Posterior vena cava (tissue), 2 donors: ENCODE results near the gene BMAL1. TPM values are rescaled to one million over a fixed set of nuclear protein-coding genes. Genes with fewer than 3 reads are reported as not detected.
A peak's percentile ranks its signal among the peaks of the same experiment; 100 is the strongest.

Experiments
- DNase-seq: peaks from one replicate; pipeline ENCODE4 v3.0.0-alpha.2; 2020; ENCODE audit warnings: low spot score
- intact Hi-C, 2 donors: fragments of 100-400 bp; cut with DNase I; formaldehyde crosslinking; loops; one replicate each; pipeline versions ENCODE4 v1.14.1 to v1.14.2; 2022 to 2023
- total RNA-seq, 2 donors: library from RNA; stranded (reverse); fragmentation: NEBNext Ultra II Directional; extraction: Animal tissue kit (Norgen Biotek cat#: 25700); gene quantifications; one replicate each; pipeline ENCODE4 v1.2.1, GENCODE V29; 2021
- donor health status: DM: yes; HTN: yes; CAD: no.
- donor health status: DM: yes; HTN: yes; CAD: no.

BMAL1 gene
- total RNA-seq, 2 donors from 2014 or later = 17.6 to 28.4 TPM

DNA sequence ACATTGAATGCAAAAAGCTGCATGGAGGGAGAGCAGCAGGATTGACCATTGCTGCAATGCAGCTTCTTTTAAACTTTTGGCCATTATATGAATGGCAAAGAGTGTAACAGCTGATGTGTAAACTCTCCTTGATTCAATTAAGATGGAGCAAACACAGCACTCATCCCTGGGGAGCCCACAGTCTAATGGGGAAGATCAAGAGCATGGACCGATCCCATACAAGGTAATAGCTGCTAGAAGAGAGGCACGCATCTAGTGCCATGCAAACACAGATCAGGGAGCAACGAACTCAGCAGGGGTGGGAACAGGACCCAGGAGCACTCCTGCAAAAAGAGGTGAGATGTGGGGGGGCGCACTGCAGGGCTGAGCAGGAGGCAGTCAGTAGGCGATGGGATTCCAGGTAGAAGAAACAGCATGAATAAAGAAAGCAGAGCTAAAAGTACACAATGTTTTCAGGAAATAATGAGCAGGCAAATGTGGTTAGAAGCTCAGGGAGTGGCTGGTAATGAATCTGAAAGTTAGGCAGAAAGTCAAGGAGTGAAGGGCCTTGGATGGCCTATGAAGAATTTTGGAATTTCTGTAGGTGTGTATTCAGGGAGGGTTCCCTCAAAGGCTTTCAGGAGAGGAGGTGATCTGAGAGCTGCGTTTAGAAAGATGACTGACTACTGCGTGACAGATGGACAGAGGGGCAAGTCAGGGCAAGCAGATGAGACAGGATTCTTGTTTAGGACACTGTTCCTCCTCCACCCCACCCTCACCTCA is 17.2 kb upstream of the BMAL1 start:
- intact Hi-C loops = no loop called here
- no peak for DNase-seq

DNA sequence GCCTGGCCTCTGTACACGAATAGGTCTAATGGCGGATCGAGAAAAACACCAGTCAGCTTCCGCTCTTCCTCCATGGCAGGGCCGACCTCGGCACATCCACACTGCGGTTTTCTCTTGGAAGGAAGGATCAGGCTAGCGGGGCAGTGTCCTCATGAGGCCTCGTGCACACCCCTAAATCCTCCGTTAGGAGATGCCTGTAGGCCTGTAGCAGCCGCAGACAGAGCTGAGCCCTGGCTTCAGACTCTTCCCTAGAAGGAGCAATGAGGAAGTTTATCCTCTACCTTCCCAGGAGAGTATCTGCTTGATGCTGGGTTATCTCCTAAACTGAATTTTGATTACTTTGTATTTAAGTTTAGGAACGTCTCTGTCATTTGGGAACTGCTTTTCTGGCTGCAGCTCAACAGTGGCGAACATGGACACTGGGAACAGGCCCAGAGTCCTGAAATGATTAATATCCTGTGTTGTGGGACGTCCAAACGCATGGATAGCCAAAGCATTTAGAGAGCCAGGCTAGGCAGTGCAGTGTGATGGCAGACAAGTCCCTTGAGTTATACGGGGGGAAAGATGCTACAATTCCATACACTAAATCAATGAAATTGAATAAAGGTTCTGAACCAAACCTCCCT is 16.5 kb upstream of the BMAL1 start:
- intact Hi-C loops = no loop called here
- peak; percentile 85 for DNase-seq

DNA sequence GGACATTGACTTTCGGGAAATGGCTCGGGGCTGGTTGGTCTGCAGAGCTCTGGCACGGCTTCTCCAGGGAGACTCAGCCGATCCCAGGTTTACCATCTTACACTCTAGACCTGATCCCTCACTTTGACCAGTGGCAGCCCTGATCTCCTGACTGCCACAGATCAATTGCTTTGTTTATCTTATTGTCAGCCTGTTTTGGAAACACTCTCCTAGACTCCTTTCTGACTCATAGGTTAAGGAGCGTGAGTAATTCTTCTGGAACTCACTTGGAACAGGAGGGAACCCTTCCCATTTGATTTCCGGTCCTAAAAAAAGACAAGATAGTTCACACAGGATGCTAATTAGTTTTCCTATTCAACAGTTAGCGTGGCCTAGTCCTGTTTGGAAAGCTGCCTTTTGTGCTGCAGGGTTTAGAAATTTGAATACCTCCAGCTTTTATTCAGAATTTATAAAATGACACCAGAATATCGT is 16.0 kb upstream of the BMAL1 start:
- intact Hi-C loops = no loop called here
- no peak for DNase-seq

DNA sequence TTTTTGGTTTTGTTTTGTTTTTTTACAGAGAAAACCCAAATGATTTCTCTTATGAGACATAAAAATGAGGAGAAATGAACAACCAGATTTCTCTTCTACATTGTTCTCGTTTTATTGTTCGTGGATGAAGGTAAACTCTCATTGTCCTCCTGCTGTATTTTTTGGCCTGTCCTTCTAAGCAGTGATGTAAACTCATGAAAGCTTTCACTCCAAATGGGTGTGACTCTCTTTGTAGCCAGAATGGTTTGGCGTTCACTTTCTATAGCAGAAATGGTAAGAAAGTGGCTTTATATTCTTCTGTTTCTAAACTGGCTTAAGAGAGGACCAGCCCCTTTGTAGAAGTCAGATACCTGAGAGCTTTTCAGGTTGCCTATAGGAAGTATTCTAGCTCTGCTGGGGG is 15.5 kb upstream of the BMAL1 start:
- DNase-seq = no peak
- intact Hi-C loops = no loop called here

DNA sequence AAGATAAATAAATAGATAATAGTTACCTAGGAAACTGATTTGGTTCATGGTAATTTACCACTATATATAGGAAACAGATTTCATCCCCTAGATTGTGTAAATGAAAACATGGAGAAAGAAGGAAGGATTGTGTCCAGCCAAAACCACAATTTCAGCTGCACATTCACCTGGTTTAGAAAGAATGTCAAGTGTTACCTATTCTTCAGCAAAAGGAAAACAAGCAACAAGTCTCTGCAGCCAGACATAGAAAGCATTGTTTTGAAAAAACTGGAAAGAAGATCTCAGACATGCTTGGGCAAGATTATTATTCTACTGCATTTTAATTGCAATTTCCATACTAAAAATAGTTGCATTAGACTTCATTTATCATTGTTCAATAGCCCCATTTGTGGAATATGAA is 8.8 kb upstream of the BMAL1 start:
- no peak for DNase-seq
- intact Hi-C loops = no loop called here

DNA sequence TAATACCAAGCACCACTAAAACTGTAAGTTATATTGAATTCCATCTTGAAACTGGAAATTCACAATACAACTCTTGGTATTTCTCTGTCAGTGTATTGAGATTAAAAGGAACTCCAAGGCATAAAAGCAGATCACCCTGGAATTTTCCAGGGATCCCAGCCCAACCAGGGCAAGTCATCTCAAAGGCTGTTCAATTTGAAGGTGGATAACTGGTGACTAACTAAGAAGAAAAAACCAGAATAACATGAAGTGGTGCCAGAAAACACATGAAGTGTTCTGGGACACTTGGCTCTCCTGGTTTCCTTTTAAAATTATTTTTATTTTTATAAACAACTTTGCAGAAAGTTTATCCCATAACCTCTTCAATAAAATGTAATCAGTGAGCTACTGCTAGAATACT is 7.8 kb upstream of the BMAL1 start:
- no peak for DNase-seq
- intact Hi-C loops = loop anchor here in 1 of 2 donors (10.0 kb wide), 1 partner anchor 65 kb away; no protein-coding TSS in a partner anchor

DNA sequence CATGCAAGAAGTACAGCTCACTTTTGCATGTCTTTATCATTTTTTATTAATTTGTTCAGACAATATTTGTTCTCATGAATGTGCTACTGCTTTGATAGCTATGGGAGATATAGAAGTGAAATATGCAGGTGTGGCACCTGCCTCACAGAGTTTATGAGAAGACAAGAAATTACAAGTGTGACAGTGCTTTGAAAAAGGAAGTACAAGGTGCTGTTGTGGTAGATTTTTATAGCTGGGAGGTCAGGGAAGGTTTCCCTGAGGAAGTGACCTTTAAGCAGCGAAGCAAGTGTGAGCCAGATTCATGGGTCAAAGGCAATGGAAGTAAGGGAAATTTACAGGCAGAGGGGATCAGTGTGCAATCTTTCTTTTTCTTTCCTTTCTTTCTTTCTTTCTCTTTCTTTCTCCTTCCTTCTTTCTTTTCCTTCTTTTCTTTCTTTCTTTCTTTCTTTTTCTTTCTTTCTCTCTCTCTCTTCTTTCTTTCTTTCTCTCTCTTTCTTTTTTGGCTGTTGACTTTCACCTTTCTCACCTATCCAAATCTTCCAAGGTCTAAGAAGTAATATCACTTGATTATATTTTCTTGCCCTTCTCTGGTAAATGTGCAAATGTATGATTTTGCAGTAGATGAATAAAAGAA is 6.4 kb upstream of the BMAL1 start:
- DNase-seq = no peak
- intact Hi-C loops = loop anchor here in 1 of 2 donors (10.0 kb wide), 1 partner anchor 64 kb away; no protein-coding TSS in a partner anchor

DNA sequence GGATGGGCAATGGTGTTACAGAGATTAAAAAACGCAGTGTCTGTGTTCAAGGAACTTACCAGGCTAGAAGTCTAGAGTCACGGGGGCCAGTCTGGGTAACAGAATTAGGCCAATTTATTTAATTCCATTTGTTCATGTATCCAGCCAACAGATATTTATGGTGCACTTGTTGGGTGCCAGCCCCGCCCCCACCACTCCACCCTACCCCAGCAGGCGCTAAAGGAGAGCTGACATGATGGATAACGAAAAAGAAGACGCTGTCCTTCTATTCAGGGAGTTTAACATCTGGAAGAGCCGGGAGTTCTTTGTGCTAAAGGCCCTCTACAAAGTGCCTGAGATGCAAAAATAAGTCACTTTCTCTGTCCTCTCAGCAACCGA is 1.1 kb upstream of the BMAL1 start:
- intact Hi-C loops = loop anchor here in 1 of 2 donors (10.0 kb wide), 1 partner anchor 58 kb away; no protein-coding TSS in a partner anchor
- DNase-seq = no peak

DNA sequence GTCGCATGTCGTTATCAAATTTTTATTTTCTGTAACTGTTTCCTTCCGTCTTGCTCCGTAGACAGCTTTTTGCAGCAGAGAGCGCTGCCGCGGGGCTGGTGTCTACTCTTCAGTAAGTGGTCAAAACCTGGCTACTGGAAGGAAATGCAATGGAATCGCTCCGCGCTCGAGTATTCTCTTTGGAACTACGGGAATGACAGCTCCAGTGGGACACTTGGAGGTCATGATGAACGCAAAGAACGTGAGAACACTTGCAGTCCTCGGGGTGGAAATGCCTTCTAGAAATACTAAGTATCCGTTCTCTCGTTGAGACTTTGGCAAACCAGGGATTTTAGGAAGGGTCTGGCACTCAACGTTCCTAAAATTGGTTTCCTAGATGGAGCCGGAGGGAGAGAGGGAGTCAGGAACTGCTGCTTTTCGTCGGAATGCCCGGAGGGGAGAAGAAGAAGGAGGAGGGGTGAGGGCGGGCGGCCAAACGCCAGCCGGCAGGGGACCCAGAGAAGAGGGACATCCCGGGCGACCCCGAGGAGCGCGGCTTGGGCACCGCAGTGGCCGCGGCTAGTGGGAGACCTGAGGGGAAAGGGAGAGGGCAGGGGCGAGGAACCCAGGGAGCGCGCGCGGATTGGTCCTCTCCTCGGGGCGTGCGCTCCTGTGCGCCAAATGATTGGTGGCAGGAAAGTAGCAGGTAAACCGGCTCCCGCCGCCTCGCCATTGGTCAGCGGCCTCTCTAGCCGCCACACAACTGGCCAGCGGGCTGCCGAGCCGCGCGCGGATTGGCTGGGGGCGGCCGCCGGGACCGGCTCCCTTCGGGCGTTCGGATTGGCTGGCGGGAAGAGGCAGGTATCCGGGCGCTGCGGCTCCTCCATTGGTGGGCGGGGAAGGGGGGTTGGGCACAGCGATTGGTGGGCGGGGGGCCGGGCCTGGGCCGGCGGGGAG is 490 bp upstream of the BMAL1 start:
- intact Hi-C loops = loop anchor here in 1 of 2 donors (10.0 kb wide), 1 partner anchor 58 kb away; no protein-coding TSS in a partner anchor
- DNase-seq = peak; percentile 99

DNA sequence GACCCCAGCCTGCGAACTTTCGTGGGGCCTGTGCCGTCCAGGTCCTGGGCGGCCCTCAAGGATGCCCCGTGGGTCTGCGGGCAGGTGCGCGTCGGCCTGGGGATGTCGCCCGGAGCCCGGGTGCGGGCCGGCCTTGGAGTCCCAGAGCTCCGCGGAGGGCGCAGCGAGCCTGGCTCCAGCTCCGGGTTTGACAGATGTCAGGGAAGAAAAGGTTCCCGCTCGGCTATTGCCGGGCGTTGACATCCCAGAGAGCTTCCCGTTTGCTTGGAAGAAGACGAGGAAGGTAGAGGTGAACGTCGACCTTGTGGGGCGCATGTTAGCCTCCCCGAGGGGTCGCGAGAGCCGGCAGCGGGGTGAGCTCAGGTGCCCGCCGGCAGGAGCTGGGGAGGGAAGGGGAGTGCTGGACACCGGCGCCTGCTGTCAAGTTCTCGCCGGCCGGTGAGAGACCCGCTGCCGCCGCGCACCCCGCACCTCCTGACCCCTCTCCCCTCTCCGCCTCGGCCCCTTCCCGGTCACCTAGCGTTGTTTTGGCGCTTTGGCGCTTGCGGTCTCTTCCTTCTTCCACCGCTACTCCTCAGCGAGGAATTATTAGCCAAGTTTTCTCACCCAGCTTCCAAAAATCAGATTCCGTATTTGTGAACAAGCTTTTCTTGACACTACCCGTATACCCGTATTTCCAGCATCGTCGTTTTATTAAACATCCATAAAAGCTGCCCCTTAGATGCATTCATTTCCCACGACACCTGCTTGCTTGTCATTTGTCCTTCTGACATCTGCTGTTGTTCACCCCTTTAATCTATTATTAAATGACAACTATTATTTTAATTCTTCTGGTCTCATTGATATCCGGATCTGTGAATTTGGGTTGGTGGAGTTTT is 1.3 kb downstream of the BMAL1 start:
- DNase-seq = no peak
- intact Hi-C loops = loop anchor here in 1 of 2 donors (10.0 kb wide), 1 partner anchor 56 kb away; no protein-coding TSS in a partner anchor

DNA sequence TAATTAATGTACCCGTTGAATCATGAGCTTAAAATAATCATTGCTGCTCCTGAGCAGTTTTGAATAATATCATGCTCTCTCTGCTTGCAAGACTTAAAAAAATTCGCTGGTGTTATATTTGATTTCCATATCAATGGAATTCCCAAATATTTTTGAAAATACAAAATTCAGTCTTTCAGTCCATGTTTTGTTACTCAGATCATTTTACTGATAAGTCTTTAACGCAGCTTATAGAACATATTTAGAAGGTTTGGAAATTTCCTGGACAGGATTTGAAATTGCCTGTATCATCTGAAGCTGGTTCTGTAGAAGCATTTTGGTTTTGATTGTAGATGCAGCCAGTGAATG is 1.9 kb downstream of the BMAL1 start:
- DNase-seq = no peak
- intact Hi-C loops = loop anchor here in 1 of 2 donors (10.0 kb wide), 1 partner anchor 55 kb away; no protein-coding TSS in a partner anchor

DNA sequence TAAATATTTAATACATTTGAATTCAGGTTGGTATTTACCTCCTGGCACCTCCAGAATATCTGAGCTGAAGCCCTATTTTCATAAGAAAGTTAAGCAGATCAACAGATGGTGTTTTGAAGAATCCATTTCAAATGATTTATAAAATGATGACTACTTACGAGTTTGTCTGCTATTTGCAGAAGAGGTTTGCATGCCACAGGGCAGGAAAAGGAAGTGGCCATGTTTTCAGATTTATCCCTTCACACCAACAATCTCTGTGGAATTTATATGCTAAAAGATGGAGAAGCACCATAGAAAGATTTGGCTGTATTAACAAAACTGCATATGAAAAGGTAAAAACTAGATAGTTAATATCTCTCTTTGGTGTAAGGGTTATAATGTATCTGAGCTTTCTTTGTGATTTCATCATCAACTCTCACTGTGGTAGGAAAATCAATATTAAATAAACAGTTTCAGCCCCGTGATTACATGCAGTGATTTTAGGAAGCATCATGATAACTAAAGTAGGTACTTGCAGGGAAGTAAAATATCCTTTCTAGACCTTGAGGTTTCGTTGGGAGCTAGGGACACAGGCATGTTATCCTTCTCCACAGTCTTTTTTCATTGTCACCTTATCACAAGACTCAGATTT is 2.6 kb downstream of the BMAL1 start:
- DNase-seq = no peak
- intact Hi-C loops = loop anchor here in 1 of 2 donors (10.0 kb wide), 1 partner anchor 55 kb away; no protein-coding TSS in a partner anchor

DNA sequence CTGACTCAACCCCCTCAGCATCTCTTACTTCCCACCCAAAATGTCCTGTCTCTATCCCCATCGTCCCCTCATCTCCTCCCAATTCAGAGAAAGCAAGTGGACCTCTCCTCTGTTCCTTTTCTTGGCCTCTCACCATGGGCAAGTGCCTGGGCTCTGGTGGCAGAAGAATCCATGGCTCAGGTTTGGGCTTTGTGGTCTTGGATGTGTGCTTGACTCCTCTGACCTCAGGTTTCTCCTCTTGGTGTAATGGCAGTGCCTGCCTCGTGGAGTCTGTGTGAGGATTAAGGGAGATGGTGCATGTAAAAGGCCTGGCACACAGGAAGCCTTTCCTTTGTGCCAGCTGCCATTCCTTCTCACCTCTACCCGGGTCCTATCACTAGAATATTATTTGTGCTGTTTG is 3.2 kb downstream of the BMAL1 start:
- DNase-seq = no peak

DNA sequence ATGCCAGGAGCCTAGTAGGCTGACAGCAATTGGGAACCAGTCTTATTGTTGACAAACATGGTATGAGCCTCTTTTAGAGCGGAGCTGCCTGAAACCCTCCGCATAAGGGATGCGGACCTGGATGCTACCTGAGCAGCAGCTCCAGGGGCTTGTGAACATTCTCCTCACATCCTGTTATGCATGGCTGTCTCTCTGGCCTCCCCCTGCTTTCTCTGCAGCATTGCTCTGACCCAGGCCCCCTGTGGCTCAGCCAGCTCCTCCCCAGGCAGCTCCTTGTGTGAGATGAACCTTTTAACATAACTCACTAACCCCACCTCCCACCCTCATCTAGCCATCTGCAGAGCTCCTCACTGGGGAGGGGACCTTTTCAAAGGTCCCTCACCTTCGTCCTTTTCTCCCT is 6.0 kb downstream of the BMAL1 start:
- no peak for DNase-seq
- intact Hi-C loops = loop anchor here in 1 of 2 donors (10.0 kb wide), 1 partner anchor 51 kb away; no protein-coding TSS in a partner anchor

More for the DNA sequence above, 3.2 kb downstream of the BMAL1 start:
- intact Hi-C loops = loop anchor here in 1 of 2 donors (10.0 kb wide), 1 partner anchor 54 kb away; no protein-coding TSS in a partner anchor

DNA sequence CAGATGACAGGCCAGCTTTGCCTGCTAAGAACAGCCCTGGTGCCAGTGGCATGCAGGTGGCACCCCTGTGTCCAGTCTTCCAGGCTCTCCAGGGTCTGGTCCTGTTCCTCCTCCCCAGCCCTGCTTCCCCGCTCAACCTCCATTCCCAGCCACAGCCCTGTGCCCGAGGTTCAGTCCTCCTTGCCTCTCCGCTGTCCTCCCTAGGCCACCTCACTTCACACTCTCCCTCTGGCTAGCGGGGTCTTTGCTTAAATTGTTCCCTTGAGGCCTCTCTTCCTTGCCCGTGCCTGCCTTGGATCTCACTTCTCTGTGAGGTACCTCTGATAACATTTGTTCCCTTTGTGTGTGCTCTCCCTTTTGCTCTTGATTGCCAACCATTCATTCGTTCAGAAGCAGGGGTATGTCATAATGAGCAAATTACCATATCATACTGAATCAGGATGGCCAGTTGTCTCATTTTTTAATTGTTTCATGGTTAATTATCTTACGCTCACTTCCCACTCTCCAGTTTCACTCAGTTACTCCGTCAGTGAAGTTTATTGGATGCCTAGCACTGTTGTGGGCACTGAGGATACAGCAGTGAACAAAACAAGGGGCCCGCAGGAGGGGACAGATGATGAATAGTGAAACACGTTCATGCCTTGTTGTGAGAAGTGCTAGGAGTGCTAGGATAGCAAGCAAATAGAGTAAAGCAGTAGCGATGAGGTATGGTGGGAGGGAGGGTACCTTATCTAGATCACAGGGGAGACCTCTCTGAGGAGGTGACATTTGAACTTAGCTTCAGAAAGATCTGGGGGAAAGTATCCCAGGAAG is 7.4 kb downstream of the BMAL1 start:
- no peak for DNase-seq
- intact Hi-C loops = loop anchor here in 1 of 2 donors (10.0 kb wide), 1 partner anchor 50 kb away; no protein-coding TSS in a partner anchor

DNA sequence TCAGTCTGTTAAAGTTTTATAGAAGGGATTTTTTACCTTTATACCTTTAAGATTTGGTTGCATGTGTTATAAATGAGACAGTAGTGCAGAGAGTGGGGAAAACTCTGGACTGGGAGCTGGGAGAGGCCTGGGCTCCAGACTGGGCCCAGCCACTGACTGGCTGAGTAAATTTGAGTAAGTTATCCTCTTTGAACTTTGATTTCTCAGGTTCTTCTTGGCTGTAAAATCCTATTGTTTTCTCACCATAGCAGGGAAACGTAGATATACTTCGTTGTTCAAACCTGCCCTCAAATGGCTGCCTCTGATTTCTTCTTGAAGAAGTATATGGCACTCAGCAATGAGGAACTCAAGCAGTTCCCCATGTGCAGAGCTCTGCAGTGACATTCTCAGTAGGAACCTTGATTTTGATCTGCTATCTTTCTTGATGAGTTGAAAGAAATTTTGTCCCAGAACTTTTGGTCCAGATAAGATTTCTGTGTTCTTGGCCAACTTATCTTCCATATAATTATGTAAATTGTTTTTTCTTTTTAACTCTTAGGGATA is 8.8 kb downstream of the BMAL1 start:
- intact Hi-C loops = loop anchor here in 1 of 2 donors (10.0 kb wide), 1 partner anchor 48 kb away; no protein-coding TSS in a partner anchor
- DNase-seq = no peak
